RKO (cell line): ENCODE measurements around the gene NPAT.
"Not testable (repeated sequence)": the region's sequence is repeated elsewhere in the genome, so short reads cannot be mapped to it uniquely, and the experiment has no call there.

Source experiments
- DNase-seq: peaks from one replicate; pipeline ENCODE4 v3.0.0-alpha.2; 2016; ENCODE audit warnings: low spot score

NPAT gene

DNA sequence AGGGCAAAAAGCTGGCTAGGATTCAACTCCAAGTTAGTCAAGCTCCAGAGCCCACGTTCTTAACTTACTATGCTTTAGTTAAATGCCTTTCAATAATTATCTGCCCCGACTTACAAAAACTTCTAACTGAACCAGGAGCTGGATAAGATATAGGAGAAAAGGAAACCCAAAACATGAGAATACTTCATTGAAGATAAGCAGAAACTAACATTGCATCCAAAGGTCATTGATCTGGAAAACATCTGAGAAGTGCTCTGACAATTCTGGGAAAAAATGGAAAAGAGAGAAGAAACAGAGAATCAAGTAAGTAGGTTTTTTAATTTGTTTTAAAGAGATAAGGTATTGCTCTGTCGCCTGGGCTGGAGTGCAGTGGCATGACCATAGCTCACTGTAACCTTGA lies 73.9 kb downstream of the NPAT start:
- DNase-seq: no peak

DNA sequence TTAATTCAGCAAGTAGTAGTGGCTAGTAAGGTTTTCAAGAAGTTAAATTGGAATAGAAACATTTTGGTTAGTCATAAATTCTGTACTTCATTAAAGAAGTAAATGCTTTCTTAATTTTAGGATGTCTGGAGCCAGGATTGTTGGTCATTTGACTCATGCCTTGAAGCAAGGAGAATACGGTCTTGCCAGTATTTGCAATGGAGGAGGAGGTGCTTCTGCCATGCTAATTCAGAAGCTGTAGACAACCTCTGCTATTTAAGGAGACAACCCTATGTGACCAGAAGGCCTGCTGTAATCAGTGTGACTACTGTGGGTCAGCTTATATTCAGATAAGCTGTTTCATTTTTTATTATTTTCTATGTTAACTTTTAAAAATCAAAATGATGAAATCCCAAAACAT lies 75.3 kb downstream of the NPAT start:
- no peak for DNase-seq

DNA sequence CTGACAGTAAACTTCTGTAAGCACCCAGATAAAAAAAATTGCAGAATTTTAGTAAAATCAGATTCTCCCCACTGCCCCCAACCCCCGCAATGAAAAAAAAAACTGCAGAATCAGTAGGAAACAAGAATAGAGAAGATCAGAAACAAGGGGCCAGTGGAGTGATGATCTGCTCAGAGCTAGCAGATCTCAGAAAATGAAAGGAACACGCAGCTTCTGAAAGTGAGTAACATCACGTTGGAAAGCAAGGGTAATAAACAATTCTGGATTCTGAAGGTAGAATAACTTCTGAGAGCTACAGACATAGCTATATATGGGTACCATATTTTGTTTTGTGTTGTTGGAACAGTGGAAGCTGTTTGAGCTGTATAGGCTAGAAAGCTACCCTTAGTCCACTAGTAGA lies 77.8 kb downstream of the NPAT start:
- DNase-seq: no peak

DNA sequence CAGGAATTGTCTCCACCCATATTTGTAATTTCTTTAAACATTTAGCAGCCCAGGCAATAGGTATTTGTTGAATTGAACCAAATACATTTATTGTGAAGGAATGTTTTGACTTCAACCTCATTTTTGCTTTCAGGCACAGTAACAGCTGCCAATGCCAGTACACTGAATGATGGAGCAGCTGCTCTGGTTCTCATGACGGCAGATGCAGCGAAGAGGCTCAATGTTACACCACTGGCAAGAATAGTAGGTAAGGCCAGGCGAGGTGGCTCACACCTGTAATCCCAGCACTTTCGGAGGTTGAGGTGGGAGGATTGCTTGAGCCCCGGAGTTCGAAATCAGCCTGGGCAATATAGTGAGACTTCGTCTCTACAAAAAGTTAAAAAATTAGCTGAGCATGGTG lies 80.1 kb downstream of the NPAT start:
- DNase-seq: no peak

DNA sequence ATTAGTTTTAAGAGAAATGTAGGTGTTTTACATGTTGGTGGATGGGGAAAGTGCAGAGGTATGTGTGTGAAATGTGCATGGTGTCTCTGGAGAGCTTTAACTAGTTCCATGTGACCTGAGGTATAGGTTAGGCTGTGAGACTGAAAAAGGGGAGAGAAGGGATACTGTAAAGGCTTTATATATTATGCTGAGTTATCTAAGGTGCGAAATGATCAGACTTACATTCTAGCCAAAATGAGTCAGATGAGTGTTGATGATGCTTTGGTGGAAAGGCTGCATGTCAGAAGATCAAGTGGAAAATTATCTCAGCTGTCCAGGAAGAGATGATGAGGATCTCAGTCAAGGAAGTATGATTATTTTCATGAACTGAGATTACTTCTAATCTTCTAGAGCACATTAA lies 85.2 kb downstream of the NPAT start:
- no peak for DNase-seq

DNA sequence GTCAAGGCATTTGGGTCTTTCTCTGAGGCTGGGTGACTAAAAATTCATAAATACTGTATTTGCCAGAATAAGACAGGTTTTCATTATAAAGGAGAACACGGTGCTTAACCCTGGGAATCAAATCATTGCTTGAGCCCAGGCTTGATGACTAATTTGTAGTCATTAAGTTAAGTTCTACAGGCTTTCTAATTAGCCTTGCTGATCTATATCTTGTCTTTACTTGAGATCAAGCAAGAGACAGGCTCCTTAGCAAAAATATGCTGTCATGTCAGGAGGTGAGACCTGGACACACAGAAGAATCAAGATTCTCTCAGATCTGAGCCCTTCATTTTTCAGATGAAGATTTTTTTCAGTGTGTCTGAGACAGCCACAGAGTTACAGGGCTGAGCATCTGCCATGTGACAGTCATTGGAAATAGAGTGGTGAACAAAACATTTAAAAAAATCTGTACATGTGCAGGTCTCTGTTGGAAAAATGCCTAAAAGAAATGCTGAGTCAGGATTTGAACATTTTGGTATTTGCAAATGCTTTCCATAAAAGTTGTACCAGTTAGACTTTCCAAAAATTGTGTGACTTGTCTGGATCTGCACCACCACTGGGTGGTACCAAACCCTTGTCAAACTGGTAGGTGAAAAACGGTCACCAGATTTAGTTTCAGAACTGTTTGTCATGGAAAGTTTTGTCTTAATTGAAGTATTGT lies 86.4 kb downstream of the NPAT start:
- DNase-seq: peak; percentile 54

DNA sequence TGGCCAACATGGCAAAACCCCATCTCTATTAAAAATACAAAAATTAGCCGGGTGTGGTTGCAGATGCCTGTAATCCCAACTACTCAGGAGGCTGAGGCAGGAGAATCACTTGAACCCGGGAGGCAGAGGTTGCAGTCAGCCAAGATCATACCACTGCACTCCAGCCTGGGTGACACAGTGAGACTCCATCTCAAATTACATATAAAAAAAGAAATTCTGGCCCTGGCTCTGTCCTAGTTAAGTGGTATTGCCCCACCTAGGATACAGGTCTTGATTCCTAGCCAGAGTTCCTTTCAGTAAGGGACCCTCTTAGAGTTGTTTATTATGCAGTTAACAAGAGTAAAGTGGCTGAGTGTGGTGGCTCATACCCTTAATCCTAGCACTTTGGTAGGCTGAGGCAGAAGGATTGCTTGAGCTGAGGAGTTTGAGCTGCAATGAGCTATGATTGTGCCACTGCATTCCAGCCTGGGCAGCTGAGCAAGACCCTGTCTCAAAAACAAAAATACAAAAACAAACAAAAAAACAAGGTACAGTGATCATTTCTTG lies 89.4 kb downstream of the NPAT start:
- DNase-seq: not testable (repeated sequence)

DNA sequence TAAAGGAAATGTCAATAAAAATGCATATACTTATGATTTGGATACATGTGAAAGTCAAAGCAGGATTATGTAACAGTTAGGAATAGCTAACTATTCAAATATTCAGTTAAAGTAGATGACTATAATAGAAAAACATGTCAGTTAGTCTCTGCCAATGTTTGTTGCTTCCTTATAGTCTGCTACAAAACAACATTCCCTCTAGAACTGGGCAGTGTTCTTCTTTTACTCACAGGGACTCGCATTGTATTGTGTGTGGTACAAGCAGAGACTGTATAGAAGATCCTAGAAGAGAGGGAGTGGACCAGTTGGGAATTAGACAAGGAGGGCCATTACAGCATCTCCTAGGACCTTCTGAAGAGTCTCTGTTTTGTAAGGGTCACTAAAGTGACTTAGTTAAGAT lies 90.4 kb downstream of the NPAT start:
- DNase-seq: no peak

DNA sequence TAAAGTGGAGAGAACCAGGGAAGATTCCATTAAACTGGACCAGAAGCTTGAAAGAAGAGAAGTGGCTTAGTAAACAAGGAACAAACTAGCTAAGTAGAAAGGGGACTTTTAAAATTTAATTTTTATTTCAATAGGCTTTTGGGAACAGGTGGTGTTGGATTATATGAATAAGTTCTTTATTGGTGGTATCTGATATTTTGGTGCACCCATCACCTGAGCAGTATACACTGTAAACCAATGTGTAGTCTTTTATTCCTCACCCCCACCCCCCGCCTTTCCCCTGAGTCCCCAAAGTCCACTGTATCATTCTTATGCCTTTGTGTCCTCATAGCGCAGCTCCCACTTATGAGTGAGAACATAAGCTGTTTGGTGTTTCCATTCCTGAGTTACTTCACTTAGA lies 93.7 kb downstream of the NPAT start:
- DNase-seq: no peak

DNA sequence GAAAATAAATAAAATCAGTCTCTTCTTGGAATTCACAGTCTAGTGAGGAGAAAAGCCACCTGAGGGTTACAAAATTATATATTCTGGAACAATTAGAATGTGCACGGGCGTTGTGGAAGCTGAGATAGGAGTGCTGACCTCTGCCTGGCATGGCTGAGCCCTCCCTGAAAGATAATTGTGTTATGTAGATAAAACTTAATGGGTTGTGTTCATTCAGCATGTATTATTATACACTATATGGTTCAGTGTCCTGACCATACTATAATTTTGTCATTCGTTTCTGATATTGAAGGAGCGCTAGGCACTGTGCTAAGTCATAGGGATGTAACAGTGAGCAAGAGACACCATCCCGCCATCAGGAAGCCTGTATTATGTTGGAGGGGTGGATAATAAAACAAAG lies 97.3 kb downstream of the NPAT start:
- DNase-seq: no peak

DNA sequence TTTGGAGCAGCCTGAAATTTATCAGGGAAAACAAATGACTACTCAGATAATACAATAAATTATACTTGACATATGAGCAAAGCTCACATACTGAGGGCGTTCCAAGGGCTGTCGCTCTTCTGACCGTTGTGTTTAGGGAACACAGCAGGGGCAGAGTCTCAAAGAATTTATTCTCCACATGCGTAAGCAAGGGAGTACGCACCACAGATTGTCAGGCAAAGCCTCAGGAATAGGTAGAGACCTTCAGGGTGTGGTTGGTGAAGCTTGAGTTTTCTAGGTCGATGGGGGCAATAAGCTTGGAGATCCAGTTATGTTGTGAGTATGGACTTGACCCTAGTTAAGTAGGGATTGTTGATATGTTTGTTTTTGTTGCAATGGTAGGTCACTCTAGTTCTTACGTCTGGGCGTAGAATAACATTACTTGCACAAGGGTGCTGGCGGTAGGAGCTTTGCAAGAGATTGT lies 100.2 kb downstream of the NPAT start:
- peak; percentile 79 for DNase-seq

DNA sequence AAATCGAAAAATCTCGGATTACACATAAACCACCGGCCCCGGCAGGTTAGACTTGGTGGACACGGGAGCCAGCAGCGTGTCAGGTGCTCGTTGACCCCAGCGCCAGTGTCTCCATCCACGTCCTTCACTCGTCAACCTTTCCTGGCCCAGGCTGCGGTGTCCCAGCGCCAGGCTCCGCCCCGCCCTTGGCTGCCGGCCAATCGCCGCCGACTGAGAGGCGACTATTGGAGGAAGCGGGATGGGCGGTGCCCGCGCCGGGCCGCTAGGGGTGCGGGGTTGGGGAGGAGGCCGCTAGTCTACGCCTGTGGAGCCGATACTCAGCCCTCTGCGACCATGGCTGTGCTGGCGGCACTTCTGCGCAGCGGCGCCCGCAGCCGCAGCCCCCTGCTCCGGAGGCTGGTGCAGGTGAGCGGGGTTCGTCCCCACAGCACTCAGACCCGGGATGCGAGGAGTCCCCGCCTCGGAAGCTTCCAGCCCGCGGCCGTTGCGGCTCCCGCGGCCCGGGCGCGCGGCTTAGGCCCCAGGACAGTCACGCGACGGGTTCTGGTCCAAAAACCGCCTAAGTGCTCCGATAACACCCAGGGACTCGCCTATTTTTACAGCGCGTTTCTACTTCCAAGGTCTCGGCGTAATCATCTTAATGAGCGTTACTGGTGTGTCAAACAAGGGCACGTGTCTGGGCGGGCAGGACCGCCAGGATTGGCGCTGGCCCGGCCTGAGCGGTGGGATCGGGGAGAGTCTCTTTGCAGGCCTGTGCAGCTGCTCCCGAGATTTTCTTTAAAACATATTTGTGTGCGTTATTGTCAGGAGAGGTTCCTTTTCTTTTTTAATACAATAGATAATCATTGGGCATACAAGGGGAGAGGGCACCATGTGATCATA lies 100.9 kb downstream of the NPAT start, which contains the start of gene ACAT1:
Gene ACAT1 (plus strand): TSS at position 294 of the 882 bp plus-strand sequence. CDS start 40 bp downstream, at position 334.
- peak; percentile 92 for DNase-seq

DNA sequence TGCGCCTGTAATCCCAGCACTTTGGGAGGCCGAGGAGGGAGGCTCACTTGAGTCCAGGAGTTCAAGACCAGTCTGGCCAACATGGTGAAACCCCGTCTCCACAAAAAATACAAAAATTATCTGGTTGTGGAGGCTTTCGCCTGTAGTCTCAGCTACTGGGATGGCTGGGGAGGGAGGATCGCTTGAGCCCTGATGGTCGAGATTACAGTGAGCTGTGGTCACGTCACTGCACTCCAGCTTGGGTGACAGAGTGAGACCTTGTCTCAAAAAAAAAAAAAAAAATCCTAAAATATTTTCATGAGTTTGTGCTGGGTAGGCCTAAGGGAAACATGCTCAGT lies 101.5 kb downstream of the NPAT start:
- not testable (repeated sequence) for DNase-seq

DNA sequence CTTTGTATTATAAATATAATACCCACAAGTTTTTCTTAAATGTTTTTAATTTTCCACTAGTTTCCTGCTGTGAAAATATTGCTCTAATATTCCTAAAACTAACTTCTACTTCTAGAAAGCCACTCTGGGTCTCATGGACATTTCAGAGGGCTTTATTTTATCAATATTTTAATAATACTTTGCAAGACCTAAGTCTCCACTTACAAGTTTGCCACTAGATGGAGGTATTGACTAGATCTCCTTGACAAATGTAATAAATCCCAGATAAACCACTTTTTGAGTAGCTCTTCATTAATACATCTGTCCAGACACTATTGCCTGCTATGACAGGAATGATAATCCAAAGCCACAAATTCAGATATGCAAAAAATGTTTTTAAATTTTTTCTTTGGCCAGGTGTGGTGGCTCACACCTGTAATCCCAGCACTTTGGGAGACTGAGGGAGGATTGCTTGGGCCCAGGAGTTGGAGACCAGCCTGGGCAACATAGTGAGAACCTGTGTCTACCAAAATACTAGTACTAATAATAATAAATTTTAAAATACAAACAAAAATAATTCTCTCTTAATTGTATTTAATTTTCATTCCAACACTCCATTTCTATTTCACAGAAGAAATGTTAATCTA lies 104.6 kb downstream of the NPAT start:
- peak; percentile 87 for DNase-seq

DNA sequence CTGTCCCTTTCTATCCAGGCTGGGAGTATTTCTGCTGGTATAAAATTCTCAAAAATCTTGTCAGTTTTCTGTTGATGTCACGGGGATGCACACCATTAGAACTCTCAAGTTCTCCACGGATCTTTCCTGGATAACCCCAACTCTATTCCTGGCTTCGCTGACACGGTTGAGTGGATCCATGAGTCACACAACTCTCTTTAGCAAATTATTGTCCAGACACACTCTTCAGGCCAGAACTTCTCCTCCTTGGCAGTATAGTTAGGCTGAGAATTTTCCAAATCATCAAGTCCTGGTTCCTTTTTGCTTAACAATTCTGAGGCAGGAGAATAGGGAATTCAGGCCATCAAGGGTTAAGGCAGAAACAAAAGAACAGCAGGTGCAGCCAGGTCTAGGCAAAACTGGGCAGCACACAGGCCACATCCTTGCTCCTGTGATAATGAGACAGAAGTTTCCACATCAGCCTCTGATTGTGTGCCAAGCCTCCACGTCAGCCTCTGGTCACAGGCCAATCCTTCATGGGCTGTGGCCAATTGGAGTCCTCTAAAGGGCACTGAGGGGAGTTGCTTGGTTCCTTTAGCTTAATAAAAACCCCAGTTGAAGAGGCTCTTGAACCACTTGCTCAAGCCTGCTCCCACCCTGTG lies 106.8 kb downstream of the NPAT start:
- DNase-seq: peak; percentile 72

DNA sequence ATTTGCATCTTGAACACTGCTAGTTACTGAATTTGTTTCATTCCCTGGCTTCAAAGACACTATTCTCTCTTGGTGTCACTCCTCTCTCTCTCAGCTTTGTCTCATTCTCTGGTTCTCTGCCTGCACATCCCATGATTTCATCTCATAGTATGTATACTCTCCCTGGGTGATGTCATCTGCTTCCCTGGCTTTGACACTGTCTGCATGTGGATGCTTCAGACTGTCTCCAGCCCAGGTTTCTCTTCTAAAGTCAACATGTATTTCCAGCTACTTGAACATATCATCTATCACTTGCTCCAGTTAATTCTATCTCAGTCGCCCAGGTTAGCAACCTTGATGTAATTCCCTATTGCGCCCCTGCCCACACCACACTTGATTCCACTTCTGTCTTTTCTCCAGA lies 110.4 kb downstream of the NPAT start:
- DNase-seq: no peak

DNA sequence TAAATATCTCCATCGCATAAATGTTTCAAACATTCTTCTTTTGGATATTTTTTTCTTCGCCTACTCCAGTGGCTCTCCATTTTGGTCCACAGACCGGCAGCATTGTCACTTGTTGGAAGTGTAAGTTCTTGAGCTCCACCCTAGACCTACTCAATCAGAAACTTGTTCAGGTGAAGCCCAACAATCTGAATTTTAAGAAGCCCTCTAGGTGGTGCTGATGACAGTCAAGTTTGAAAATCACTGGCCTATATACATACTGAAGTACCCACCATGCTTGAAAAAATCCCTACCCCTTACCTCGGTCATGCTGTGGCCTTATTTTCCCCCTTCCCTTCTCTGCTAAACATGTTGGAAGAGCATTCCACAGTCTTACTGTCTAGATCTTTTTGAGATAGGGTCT lies 111.3 kb downstream of the NPAT start:
- DNase-seq: no peak
